Kidney glomerular epithelial cell (primary cell): ENCODE data around the gene HSD3B7.
A peak's percentile ranks its signal among the peaks of the same experiment; 100 is the strongest.

Source experiments
- DNase-seq: peaks from one replicate; lab custom pipeline; 2025; lab: John Stamatoyannopoulos, UW

HSD3B7 gene

DNA sequence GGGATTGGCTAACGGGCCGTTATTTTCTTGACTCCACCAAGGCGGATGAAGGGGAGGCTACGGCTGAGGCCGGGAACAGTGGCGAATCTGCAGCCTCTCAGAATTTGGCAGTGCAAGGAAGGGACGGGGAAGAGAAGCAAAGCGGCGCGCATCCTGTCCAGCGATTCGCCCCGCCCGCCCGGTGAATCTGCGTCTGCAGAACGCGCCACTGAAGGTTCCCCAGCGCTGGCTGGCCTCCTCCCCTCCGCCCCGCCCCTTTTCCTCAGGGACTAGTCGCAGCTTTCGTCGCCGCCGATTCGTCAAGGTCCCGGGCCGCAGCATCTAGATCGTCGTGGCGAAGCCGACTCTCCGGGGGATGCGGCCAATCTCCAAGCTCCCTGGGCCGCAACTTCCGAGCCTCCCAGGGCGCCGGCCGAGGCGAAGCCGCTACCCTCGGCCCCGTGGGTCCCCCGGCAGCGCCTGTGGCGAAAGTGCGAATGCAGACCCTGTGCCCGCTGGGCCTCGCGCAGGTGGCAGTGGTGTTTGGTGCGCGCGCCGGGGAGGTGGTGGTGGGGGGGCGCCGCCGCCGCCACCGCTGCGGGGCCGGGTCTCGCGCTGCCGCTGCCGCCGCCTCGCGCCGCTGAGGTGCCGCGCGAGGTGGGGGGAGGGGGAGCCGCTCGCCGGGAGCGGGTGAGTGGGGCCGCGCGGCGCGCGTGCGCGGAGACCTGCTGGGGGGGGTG is 27.4 kb upstream of the HSD3B7 start, which contains the start of gene SETD1A:
Gene SETD1A (plus strand): TSS at position 299 of the 719 bp plus-strand sequence. CDS start 978 bp downstream, outside the sequence.
- DNase-seq, result peak; percentile 78

- no peak for DNase-seq
Measured at GRCh38 chr16:30958175-30959079, 26.6 kb upstream of the HSD3B7 start.

GRCh38 chr16:30961384-30961783 is 23.6 kb upstream of the HSD3B7 start:
- no peak for DNase-seq

- no peak for DNase-seq
Measured at GRCh38 chr16:30963925-30964511, 21.0 kb upstream of the HSD3B7 start.

DNA sequence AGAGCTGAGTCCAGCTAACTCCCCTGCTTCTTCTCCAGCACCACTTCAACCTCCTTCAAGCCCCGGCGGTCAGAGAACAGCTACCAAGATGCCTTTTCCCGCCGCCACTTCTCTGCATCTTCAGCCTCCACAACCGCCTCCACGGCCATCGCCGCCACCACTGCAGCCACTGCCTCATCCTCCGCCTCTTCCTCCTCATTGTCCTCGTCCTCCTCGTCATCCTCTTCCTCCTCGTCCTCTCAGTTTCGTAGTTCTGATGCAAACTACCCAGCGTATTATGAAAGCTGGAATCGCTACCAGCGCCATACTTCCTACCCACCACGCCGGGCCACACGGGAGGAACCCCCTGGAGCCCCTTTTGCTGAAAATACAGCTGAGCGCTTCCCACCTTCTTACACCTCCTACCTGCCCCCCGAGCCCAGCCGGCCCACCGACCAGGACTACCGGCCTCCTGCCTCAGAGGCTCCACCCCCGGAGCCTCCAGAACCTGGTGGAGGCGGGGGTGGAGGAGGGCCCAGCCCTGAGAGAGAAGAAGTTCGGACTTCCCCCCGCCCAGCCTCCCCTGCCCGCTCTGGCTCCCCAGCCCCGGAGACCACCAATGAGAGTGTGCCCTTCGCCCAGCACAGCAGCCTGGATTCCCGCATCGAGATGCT is 20.3 kb upstream of the HSD3B7 start:
- DNase-seq, result no peak

DNA sequence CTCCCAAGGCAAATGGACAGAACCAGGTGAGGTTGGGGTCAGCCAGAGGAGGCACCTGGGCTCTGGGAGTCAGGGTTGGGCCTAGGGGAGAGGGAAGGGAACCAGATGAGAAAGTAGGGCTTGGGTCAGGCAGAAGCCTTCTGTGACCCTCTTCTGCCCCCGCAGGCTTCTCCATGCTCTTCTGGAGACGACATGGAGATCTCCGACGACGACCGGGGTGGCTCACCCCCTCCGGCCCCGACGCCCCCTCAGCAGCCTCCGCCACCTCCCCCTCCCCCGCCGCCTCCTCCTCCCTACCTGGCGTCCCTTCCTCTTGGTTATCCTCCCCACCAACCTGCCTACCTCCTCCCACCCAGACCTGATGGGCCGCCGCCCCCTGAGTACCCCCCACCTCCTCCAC is 19.6 kb upstream of the HSD3B7 start:
- no peak for DNase-seq

GRCh38 chr16:30966033-30966619 is 18.9 kb upstream of the HSD3B7 start:
- no peak for DNase-seq

GRCh38 chr16:30967795-30968194 is 17.2 kb upstream of the HSD3B7 start:
- DNase-seq, result no peak

DNA sequence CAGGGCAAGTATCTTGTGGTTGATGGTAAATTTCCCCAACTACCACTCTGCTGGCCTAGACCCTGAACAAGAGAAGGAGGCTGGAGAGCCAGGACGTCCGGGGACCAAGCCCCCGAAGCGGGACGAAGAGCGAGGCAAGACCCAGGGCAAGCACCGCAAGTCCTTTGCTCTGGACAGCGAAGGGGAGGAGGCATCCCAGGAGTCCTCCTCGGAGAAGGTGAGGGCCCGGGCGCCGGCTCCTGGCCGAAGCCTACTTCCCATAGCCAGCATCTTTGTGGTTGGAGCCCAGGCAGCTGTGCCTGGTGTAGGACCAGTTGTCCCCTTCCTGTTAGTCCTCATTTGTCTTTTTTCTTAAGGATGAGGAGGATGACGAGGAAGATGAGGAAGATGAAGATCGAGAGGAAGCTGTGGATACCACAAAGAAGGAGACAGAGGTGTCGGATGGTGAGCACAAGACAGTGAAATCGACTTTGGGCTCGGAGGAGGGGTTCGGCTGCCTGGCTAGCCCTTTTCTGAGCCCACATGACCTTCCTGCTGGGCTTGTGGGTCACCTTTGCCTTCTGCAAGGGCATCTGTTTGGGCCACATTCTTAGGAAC is 15.7 kb upstream of the HSD3B7 start:
- no peak for DNase-seq

GRCh38 chr16:30971298-30971697 is 13.7 kb upstream of the HSD3B7 start:
- no peak for DNase-seq

GRCh38 chr16:30972872-30973271 is 12.1 kb upstream of the HSD3B7 start:
- no peak for DNase-seq

DNA sequence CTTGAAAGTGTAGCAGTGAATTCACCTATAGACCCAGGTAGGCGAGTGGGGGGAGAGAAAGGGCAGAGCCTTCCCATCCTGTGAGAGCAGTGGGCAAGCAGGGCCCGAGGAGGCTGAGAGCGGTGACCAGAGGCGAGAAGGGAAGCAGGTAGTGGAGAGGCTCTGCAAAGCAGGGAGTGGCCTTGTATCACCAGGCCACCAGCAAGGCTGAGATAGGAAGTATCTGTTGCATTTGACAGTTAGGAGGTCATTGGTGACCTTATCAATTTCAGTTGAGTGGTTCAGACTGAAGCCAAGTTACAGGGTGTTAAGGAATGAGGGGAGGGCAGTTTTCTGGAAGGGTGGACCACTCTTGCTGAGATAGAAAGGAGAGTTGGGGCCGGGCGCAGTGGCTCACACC is 10.7 kb upstream of the HSD3B7 start:
- DNase-seq, result no peak

DNA sequence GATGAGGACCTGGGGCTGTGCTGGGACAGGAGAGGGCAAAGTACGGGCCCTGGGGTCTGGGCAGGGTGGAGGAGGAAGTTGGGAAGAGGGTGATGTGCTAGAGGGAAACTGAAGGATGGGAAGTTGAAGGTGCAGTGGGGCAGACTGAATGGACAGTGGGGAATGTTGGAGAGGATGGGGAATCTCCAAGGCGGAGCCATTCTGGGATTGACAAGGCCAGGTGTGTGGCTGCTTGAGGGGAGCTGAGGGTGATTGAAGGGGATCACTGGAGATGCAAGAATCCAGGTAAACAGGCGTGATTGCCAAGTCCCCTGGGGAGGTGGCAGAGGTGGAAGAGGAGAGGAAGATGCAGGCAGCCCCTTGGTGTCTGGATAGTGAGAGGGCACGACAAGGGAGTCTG is 8.5 kb upstream of the HSD3B7 start:
- no peak for DNase-seq

DNA sequence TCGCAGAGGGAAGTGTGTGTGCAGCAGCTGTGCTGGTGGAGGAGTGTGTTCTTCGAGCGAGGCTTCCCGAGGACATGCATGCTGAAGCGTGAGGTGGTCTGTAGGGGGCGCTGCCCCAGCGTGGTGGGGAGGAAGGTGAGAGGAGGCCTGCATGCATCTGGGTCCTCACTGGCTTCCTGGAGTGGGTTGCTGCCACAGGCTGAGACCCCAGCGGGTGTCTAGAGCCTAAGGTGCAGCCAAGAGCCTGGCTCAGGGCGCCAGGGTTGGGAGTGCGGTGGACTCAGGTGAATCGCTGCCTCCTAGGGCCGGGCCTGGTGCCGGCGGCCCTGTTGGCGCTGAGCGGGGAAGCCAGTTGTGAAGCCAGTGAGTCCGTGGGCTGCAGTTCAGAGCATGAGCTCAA is 7.5 kb upstream of the HSD3B7 start:
- DNase-seq, result no peak

DNA sequence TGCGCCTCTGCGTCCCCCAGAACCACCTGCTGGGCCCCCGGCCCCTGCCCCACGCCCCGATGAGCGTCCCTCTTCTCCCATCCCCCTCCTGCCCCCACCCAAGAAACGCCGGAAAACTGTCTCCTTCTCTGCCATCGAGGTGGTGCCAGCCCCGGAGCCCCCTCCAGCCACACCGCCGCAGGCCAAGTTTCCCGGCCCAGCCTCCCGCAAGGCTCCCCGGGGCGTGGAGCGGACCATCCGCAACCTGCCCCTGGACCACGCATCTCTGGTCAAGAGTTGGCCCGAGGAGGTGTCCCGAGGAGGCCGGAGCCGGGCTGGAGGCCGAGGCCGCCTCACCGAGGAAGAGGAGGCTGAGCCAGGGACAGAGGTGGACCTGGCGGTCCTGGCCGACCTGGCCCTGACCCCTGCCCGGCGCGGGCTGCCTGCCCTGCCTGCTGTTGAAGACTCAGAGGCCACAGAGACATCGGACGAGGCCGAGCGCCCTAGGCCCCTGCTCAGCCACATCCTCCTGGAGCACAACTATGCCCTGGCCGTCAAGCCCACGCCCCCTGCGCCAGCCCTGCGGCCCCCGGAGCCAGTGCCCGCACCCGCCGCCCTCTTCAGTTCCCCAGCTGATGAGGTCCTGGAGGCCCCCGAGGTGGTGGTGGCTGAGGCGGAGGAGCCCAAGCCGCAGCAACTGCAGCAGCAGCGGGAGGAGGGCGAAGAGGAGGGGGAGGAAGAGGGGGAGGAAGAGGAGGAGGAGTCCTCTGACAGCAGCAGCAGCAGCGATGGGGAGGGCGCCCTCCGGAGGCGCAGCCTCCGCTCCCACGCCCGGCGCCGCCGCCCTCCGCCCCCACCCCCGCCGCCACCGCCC is 5.6 kb upstream of the HSD3B7 start:
- DNase-seq, result no peak

GRCh38 chr16:30980023-30980371 is 5.0 kb upstream of the HSD3B7 start:
- no peak for DNase-seq

DNA sequence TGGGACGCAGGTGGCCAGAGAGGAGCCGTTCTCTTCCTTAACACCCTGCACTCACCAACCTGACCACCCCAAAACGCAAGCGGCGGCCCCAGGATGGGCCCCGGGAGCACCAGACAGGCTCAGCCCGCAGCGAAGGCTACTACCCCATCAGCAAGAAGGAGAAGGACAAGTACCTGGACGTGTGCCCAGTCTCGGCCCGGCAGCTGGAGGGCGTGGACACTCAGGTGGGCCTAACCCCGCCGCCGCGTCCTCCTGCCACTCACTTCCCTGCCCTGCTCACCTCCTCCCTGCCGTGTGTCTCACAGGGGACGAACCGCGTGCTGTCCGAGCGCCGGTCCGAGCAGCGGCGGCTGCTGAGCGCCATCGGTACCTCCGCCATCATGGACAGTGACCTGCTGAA is 4.6 kb upstream of the HSD3B7 start:
- DNase-seq, result no peak

GRCh38 chr16:30980959-30981358 is 4.0 kb upstream of the HSD3B7 start:
- no peak for DNase-seq

DNA sequence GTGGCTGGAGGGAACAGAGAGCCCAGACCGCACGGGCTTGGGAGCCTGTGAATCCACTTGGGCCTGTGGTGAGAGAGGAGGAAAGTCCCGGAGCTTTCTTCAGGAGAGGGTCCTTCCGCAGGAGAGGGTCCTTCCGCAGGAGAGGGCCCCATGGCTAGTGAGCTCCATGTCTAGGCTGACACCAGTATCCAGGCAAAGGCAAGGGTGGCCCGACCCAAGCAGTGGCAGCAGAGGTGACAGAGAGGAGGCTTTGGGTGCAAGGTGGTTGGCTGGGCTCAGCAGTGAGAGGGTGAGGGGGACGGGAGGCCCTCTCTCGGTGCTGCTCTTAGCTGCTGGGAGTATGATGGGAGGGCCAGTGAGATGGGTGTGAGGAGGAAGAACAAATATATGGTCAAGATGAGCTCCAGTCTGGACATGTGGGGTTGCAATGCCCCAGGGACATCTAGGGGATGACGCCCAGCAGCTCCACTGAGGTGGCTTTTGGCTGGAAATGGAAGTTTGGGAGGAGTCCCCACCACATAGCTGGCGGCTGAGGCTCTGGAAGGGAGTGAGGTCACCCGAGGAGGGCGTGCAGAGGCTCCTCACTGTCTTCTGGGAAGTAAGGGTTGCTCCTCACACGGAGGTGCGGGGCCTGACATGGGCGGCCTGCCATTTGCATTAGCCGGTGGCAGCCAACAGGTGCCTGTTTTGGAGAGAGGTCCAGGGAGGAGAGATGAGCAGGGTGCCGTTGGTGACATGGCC is 2.3 kb upstream of the HSD3B7 start:
- no peak for DNase-seq

DNA sequence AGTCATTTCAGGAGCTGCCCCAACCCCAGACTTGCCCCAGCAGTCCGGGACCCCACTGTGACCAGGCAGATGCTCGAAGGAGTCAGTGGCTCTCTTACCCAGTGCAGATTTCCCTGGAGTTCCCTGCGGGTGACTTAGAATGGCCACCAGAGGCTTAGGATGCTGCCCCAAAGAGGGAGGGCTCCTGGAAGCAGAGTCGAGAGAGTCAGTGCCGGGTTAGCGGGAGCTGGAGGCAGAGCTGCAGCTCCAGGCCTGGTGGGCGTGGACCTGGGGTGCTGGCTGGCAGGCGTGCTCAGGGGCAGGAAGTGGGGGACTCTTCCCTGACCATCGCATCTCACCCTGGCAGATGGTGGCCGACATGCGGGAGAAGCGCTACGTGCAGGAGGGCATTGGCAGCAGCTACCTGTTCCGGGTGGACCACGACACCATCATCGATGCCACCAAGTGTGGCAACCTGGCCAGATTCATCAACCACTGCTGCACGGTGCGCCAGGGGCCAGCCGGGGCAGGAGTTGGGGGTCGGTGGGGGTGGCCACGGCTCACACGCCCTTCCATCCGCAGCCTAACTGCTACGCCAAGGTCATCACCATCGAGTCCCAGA is 1.6 kb upstream of the HSD3B7 start:
- DNase-seq, result no peak
